GM06990 (cell line): Measurements from ENCODE around the gene SDK1.

Experiments
- DNase-seq: peaks from one replicate; pipeline ENCODE4 v3.0.0-alpha.2; 2011; ENCODE audit not compliant: insufficient read length; ENCODE audit errors: extremely low read depth
- H3K27me3 ChIP-seq: replicated peaks from 2 replicates; pipeline ENCODE4 v1.6.0; 2011; ENCODE audit warnings: low read length; ENCODE audit not compliant: control insufficient read depth, insufficient read depth
- H3K36me3 ChIP-seq: 2 replicates; pipeline ENCODE4 v1.5.1; 2011; ENCODE audit warnings: low read length; ENCODE audit not compliant: control insufficient read depth, insufficient read depth
- H3K4me3 ChIP-seq: replicated peaks from 2 replicates; pipeline ENCODE4 v1.5.1; 2011; ENCODE audit warnings: low read depth, mild to moderate bottlenecking, control low read depth, low read length
- CTCF ChIP-seq: IDR thresholded peaks from 2 replicates; pipeline ENCODE4 v1.5.1; 2011; ENCODE audit warnings: low read length, control low read depth, mild to moderate bottlenecking, inconsistent platforms; ENCODE audit not compliant: insufficient read depth, poor library complexity, severe bottlenecking

The SDK1 gene

DNA sequence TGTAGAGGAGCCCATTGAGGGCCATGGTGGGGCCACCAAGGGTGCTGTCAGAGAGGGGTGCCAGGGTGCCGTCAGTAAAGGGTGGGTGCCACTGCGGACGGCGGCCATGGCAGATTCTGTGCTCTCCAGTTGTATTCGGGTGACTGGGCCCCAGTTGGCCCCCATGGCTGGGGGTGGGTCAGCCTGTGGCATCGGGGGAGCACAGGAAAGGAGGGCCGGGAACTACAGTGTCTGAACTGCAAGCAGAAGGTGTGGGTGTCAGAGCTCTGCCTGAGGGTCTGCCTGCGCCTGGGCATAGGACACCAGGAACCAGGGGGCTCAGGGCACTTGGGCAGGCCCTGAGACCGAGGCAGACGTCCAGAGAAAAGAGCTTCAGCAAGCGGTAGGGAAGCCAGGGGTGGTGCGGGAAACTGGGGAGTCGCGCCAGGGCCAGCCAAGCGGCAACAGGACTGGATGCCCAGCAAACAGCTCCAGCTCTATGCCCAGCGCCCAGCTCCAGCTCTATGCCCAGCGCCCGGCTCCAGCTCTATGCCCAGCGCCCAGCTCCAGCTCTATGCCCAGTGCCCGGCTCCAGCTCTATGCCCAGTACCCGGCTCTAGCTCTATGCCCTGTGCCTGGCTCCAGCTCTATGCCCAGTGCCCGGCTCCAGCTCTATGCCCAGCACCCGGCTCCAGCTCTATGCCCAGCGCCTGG lies 878.8 kb downstream of the SDK1 start:
- Histone ChIP-seq H3K36me3 (no peaks in the 10 kb centered on the region), H3K27me3 (no peaks in the 10 kb centered on the region), H3K4me3 (no peak overlapping the region)
- DNase-seq = no peak
- no peak for TF ChIP-seq CTCF

DNA sequence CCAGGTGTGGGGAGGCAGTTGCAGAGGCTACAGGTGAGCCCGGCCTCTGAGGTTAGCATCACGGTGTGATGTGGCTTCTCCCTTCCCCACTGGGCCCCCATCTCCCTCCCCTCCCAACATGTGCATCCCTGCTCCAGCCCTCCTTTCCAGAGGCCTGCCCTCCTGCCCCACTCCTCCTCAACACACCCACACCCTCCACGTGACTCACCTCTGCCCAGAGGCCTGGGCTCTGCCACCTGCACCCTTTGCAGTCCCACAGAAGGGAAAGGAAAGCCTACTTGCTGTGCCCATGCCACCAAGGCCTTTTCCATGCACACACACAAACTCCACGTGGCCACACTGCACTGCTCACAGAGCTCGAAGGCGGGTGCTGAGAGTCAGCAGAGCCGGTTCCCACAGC lies 880.4 kb downstream of the SDK1 start:
- Histone ChIP-seq H3K36me3 (no peaks in the 10 kb centered on the region), H3K27me3 (no peaks in the 10 kb centered on the region), H3K4me3 (no peak overlapping the region)
- no peak for DNase-seq
- TF ChIP-seq CTCF = no peak

DNA sequence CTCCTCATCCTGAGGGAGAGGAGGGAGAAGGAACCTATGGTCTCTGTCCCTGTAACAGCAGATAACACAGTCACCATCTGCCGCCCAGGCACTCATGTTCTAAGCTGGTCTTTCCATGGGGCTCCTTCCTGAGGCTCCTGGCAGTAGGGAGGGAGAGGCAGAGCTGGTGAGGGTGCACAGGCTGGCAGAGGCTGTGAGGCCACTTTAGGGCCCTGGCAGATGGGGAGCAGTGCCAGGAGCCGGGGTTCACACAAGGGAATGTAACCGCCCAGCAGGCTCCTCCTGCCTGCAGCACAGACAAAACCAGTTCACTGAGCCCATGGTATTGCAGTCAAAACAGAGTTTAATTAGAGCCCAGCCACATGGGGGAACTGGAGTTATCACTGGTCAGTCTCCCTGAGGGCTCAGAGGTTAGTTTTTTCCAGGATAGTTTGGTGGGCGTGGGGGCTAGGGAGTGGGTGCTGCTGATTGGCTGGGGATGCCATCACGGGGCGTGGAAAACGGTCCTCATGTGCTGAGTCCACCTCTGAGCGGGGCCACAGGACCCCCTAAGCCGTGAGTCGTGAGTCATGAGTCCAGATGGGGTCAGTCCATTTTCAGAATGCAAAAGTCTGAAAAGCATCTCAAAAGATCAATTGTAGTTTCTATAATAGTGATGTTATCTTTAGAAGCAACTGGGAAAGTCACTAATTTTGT lies 881.7 kb downstream of the SDK1 start:
- Histone ChIP-seq H3K27me3 (no peaks in the 10 kb centered on the region), H3K36me3 (no peaks in the 10 kb centered on the region), H3K4me3 (no peak overlapping the region)
- DNase-seq = no peak
- no peak for TF ChIP-seq CTCF

GRCh38 chr7:4184653-4185052 lies 883.6 kb downstream of the SDK1 start:
- H3K36me3 ChIP-seq = no peaks in the 10 kb centered on the region
- TF ChIP-seq CTCF = no peak
- no peak overlapping the region for H3K4me3 ChIP-seq
- DNase-seq = no peak
- no peaks in the 10 kb centered on the region for H3K27me3 ChIP-seq

DNA sequence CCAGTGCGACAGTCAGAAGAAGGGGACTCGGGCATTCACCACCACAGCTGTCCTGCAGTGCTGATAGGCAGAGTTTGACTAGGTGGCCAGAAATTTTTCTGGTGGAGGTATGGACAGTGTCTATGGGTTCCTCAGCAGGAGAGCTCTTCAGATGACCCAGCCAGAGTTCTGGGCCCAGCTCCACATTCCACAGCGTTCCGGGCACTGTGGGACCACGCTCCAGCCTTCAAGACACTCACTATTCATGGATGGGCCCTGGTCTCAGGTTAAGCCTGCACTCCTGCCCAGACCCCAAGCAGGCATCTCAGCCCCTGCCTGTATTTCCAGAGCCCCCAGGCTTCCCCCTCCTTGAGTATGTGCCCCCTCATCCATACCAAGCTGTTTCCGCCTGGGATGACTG lies 884.1 kb downstream of the SDK1 start:
- DNase-seq = no peak
- H3K4me3 ChIP-seq = no peak overlapping the region
- H3K27me3 ChIP-seq = no peaks in the 10 kb centered on the region
- H3K36me3 ChIP-seq = no peaks in the 10 kb centered on the region
- no peak for TF ChIP-seq CTCF
